ENCODE results near the gene NFIC.
"Not testable (repeated sequence)": the region's sequence is repeated elsewhere in the genome, so short reads cannot be mapped to it uniquely, and the experiment has no call there.

NFIC gene

GRCh38 chr19:3430366-3430680 is 63.9 kb downstream of the NFIC start:
- not testable (repeated sequence) for DNase-seq

DNA sequence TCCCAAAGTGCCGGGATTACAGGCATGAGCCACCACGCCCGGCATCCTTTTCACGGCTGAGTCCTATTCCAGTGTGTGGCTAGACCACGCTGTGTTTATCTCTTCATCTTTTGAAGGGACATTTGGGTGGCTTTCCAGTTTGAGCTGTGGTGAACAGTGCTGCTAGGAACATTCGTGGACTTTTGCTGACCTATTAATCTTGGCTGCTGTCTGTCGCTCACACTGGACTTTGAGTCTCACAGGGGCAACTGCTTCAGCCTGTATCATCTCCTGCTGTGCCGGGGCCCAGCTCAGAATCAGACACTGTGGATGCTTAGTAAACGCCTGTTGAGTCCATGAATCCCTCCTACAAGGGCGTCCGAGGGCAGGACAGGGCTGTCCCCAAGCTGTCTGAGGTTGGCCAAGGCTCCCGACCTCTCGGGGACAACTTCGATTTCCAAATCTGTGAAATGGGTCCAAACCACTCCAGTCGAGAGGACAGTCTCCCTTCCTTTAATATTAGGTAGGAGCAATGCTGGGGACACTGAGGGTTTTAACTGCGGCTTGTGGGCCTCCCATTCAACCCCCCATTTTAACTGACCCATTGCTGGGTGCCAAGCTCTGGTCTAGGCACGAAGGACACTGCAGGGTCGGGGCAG is 65.5 kb downstream of the NFIC start:
- no peak for DNase-seq

DNA sequence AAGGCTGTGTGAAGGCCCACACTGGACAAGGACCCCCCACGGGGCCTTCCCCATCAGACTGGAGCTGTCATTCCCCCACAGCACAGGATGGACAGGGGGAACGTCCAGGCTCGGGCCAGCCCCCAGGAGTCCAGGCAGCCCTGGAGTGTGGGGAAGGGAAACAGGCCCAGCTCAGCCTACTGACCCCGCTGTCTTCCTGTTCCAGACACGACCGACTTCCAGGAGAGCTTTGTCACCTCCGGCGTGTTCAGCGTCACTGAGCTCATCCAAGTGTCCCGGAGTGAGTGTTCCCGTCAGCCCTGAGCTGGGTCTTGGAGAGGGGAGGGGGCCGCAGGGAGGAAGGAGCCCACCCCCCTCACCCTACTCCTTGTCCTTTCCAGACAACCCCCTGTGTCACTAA is 66.9 kb downstream of the NFIC start:
- no peak for DNase-seq

DNA sequence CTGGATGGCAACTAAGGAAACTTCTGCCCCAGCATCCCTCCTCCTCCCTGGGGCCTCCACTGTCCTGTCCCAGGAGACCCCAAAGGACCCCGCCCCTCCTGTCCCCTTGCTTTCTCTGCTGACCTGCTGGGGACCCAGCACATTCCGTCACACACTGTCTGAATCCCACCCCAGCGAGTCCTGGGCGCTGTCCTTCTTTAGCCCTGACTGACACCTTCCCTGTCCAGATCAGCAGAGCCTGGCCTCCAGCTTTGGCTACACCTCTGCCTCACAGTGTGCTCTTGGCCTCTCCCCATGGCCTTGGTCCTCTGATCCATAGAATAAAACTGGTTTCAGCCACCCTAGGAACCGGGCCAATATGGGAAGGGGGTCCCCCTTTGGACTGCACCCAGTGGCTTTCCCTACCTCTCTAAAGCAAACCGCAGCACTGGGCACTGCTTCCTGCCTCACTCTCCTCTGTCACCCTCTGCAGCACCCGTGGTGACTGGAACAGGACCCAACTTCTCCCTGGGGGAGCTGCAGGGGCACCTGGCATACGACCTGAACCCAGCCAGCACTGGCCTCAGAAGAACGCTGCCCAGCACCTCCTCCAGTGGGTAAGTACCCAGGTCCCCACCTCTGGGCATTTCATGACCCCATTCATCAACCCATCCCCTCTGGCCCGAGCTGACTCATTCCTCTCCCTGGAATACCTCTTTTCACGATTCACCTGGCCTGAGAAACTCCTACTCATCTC is 67.6 kb downstream of the NFIC start:
- DNase-seq: no peak

DNA sequence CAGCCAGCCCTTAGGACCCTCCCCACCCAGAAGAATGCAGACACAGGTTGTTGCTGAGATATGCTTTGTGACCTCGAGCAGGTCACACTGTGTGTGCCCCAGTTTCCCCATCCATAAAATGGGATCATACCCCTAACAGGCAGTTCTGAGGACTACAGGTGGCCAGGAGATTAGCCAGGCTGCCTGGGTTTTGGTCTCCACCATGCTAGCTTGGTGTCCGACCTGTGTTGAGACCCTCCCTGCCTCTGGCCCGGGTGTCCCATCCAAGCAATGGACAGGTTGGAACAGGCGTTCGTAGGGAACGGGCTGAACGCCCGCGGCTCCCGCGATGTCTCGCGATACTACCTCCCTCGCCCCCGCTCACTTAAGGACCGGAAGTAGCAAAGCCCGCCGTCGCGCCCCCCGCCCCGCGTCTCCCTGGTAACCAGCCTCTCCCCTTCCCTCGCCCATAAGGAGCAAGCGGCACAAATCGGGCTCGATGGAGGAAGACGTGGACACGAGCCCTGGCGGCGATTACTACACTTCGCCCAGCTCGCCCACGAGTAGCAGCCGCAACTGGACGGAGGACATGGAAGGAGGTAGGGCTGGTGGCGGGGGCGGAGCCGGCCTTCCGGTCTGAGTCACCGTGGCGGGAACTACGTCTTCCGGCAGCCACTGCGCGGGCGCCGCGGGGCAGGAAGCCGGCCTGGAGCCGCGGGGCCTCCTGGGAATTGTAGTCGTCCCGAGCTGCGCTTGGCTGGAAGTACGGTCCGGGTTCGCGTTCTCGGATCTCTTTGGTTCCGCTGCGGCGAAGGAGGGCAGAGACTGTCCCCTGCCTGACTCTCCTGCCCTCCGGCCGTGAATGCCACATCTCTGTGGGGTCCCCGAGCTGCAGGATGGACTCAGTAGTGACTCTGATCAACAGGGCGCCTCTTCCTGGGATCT is 68.5 kb downstream of the NFIC start:
- DNase-seq: peak; percentile 97

DNA sequence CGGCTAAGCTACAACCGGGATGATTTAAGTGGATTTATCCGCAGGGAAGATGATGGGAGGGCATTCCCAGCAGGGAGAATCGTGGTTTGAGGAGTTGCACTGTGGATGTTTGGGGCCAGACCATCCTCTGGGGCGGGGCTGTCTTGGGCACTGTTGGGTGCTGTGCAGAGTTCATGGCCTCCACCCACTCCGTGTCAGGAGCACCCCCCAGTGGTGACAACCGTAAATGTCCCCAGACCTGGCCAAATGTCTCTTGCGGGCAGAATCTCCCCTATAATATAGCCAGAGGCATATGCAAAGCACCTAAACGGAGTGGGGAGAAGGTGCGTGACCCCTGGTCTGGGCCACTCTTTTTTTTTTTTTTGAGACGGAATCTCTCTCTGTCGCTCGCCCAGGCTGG is 73.7 kb downstream of the NFIC start:
- DNase-seq: peak; percentile 68 to 71

DNA sequence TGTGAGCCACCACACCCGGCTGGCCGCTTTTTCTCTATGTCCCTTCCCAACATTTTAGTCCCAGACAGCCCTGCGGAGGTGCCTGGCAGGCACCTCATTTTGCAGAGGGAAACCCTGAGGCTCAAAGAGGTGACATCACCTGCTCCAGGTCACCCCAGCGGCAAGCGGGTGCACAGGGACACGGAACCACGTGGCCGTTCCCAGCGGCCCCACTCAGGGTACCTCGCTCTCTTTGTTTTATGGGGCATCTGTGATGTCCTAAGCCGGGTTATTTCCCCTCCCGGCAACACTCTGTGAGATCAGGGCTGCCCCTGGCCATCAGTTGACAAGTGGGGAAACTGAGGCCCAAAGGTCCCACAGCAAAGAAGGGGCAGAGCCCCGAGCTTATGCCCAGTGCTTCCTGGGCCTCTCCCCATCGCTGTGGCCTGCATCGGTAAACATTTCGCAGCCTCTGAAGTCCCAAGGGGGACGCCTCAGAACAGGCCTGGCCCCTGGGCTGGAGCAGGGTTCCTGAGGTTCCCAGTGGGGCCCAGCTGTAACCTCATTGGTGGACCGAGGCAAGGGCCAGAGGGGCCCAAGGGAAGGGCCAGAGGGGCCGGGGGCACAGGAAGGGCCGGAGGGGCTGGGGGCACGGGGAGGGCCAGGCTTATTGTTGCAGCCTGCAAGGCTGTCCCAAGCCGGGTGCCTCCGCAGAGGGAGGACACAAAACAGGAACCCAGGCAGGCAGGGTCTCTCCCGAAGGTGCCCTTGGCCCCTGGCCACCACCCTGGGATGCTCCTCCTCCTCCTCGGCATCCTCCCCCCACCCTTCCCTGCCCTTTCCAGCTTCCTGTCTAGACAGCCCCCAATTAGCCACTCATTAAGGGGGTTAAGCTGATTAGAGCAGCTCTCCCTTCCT is 75.0 kb downstream of the NFIC start:
- no peak for DNase-seq

GRCh38 chr19:3441986-3442329 is 75.6 kb downstream of the NFIC start:
- no peak for DNase-seq

- DNase-seq: no peak
Measured at GRCh38 chr19:3442487-3443071, 76.2 kb downstream of the NFIC start.

- no peak for DNase-seq
Measured at GRCh38 chr19:3443840-3444694, 77.7 kb downstream of the NFIC start.

GRCh38 chr19:3444695-3445234 is 78.4 kb downstream of the NFIC start:
- DNase-seq: no peak

DNA sequence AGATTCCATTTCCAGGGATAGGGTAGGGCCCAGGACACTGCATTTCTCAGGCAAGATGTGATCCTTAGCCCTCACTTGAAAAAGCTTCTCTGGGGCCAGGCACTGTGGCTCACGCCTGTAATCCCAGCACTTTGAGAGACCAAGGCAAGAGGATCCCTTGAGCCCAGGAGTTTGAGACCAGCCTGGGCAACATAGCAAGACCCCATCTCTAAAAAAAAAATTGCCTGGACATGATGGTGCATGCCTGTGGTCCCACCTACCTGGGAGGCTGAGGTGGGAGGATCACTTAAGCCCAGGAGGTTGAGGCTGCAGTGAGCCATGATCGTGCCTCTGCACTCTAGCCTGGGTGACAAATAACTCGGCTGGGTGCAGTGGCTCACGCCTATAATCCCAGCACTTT is 80.3 kb downstream of the NFIC start:
- not testable (repeated sequence) for DNase-seq

GRCh38 chr19:3448616-3449334 is 82.4 kb downstream of the NFIC start:
- no peak for DNase-seq

DNA sequence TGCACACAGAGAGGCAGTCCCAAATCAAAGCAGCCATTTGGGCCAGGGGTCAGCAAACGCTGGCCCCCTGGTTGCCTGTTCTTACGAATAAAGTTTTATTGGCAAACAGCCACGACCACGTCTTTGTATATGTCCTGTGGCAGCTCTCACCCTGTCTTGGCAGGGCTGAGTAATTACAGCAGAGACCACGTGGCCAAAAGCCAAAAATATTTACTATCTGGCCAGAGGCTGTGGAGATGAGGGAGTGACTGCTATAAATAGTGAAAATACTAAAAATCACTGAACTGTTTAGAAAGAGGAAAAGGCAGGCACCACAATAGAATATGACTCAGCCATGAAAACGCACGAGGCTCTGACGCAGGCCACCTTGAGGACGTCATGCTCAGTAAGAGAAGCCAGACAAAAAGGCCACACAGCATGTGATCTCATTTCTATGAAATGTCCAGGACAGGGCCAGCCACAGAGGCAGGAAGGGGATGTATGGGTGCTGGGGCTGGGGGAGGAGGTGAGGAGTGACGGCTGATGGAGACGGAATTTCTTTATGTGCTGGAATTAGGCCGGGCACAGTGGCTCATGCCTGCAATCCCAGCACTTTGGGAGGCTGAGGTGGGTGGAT is 84.5 kb downstream of the NFIC start:
- DNase-seq: no peak

GRCh38 chr19:3451451-3451866 is 85.1 kb downstream of the NFIC start:
- no peak for DNase-seq

DNA sequence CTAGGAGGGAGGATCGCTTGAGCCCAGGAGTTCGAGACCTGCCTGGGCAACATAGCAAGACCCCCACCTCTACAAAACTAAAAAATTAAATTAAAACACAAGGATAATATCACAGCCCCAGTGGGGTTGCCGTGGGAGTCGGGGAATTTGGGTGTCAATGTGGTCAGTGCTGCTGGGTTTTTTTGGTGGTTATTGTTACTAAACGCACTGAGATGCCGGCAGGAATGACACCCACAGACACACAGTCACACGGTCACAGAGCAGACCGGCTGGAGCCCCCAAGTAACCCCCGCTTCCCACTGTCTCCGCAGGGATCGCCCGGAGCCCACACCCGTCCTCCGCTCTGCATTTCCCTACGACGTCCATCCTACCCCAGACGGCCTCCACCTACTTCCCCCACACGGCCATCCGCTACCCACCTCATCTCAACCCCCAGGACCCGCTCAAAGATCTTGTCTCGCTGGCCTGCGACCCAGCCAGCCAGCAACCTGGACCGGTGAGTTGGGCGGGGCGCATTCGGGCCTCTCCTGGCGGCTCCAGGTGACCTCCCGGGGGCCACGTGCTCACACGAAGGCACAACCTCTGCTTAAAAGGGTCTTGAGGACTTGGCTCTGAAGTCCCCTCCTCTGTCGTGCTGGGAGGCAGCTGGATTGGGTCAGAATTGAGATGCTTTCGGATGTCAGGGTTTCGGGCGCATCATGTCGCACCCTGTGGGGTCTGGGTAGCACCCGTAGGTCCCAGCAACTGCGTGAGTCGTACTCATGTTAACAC is 86.0 kb downstream of the NFIC start:
- DNase-seq: no peak

DNA sequence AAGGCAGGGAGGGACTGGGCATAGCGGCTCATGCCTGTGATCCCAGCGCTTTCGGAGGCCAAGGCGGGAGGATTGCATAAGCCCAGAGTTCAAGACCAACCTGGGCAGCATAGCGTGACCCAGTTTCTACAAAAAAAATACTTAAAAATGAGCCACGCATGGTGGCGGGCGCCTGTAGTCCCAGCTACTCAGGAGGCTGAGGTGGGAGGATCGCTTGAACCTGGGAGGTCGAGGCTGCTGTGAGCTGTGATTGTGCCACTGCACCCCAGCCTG is 86.5 kb downstream of the NFIC start:
- DNase-seq: not testable (repeated sequence)

DNA sequence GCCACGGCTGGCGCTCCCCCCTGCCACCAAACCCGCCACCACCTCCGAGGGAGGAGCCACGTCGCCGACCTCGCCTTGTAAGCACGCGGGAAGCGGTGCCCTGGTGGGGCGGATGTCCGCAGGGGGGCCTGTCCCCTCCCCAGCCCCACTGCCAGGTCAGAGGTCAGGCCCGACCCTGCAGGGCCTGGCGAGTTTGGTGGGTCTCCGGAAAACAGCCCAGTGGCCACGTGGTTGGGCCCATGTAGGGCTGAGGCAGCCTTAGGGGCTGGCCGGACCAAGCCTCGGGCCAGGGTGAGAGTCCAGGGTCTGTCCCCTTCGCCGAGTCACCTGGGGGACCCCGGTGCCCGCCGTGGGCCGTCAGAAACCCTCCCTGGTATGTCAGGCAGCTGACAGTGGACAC is 87.5 kb downstream of the NFIC start:
- DNase-seq: no peak

DNA sequence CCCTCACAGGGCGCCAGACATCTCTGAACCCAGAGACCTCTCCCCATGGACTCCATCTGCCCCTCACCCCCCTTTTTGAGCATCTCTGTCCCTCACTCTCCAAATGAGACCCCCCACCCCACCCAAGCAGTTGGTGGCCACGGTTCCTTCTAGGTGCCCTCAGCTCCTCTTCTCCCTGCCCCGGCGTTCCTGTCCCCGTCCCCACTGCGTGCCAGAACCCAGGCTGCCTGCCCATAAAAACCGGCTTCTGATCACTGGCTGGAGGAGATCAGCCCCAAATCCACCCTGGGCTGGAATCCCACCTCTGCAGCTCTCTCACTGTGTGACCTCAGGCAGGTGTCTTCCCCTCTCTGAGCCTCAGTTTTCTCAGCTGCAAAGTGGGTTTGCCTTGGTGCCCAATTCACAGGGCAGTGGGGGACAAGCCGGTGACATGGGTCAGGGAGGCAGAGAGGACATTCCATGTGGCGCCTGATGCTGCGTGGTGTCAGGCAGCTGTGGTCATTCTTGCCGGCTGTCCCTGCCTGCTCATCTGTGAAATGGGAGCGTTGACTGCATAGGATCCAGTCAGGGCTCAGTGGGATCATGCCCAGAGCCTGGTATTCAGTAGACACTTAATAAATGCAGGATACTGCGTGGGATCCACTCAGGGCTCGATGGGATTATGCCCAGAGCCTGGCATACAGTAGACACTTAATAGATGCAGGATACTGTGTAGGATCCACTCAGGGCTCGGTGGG is 88.4 kb downstream of the NFIC start:
- no peak for DNase-seq
